Dedifferentiated amniotic fluid mesenchymal stem cell (primary cell): Measurements from ENCODE around the gene C12orf75.
"Not testable (repeated sequence)": the region's sequence is repeated elsewhere in the genome, so short reads cannot be mapped to it uniquely, and the experiment has no call there.

Experiments
- DNase-seq: peaks from one replicate; pipeline ENCODE4 v3.0.0-alpha.2; 2016; ENCODE audit errors: extremely low spot score

Gene C12orf75

DNA sequence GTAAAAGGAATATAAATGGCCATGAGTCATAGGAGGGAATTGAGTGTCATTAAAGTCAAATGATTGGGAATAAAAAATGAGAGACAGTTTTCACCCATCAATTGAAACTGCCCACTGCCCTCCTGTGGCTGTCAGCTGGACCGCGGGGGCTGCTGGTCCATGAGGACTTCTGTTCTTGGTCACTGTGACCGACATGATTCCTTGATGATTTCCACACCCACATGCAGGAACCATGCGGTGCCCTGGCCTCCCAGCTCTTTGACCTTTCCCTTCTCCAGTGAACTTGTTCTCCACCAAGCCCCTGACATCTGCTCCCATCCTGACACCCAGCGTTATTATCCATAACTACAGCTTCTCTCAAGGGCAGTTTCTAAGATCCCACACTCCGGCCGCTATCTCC lies 48.4 kb downstream of the C12orf75 start:
- DNase-seq = no peak

- DNase-seq = peak; percentile 87
Observed at GRCh38 chr12:105382771-105383622, 52.5 kb downstream of the C12orf75 start.

DNA sequence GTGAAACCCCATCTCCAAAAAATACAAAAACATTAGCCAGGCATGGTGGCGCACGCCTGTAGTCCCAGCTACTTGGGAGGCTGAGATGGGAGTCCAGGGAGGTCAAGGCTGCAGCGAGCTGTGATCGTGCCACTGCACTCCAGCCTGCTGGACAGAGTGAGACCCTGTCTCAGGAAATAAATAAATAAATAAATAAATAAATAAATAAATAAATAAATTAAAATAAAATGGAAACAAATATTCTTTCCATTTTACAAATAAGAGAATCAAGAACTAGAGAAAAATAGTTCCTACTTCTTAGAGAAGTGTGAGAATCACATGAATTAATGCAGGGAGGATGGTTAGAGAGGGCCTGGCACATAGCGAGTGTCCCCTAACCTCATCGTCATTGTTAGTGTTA lies 53.7 kb downstream of the C12orf75 start:
- no peak for DNase-seq

GRCh38 chr12:105384916-105385535 lies 54.5 kb downstream of the C12orf75 start:
- peak; percentile 19 for DNase-seq

DNA sequence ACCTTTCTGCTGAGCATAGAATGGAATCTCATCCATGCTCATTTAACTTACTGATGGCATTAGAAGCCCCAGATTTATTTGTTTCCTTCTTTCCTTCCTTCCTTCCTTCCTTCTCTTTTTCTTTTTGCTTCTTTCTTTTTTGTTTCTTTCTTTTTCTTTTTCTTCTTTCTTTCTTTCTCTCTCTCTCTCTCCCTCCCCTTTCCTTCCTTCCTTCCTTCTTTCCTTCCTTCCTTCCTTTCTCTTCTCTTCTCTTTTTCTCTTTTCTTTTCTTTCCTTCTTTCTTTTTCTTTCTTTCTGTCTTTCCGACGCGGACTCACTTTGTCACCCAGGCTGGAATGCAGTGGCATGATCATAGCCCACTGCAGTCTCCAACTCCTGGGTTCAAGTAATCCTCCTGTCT lies 55.9 kb downstream of the C12orf75 start:
- DNase-seq = no peak

DNA sequence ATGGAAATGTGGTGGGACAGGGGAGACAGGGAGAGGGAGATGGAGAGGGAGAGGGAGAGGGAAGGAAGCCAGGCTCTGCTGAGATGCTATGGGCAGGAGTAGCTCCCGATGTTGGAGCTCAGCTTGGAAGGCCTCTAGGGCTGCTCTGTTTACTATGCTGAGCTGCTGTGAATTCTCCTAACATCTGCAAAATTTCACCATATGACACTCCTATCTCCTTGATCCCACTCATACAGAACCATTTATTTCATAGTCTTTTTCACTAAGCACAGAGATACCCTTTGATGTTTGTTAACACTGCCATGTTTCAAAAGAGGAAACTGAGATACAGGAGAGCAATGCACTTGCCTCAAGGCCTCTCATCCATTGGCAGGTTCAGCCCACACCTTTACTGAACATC lies 60.7 kb downstream of the C12orf75 start:
- DNase-seq = no peak

DNA sequence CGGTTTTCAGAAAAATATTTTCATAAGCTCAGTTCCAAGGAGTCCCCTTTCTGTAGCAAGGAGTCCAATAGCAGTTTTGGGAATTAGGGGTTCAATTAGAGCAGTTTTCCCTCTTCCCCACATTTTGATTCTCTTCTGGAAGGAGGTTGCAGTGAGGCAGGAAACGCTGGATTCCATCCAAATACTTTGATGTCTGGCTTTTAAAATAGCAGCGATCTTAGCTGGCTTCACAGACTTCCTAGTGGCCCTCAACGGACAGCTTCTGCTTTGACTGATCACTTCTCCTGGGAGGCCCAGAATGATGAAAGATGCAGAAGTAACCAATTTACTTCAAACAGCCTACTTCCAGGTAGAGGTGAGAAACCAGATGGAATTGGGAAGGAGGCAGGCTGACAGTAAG lies 63.1 kb downstream of the C12orf75 start:
- no peak for DNase-seq

GRCh38 chr12:105396024-105396423 lies 65.5 kb downstream of the C12orf75 start:
- no peak for DNase-seq

DNA sequence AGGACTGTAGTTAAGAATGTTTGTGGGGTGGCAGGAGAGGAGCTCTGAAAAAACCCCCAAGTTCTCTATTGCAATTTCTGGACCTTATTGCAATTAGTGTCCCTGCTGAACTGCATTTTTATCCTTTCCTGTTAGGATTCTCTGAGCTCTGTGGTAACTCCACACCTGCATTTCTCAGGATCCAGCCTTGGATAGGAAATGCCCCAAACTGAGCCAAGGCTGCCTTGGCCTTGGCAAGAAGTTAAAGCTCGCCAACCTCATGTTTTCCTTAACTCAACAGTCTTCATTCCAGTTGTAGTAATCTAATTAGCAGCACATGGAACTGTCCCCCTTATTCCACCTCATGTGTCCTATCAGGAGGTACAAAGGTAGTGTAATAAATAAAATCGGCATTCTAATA lies 66.5 kb downstream of the C12orf75 start:
- no peak for DNase-seq

GRCh38 chr12:105398930-105399329 lies 68.4 kb downstream of the C12orf75 start:
- DNase-seq = no peak

DNA sequence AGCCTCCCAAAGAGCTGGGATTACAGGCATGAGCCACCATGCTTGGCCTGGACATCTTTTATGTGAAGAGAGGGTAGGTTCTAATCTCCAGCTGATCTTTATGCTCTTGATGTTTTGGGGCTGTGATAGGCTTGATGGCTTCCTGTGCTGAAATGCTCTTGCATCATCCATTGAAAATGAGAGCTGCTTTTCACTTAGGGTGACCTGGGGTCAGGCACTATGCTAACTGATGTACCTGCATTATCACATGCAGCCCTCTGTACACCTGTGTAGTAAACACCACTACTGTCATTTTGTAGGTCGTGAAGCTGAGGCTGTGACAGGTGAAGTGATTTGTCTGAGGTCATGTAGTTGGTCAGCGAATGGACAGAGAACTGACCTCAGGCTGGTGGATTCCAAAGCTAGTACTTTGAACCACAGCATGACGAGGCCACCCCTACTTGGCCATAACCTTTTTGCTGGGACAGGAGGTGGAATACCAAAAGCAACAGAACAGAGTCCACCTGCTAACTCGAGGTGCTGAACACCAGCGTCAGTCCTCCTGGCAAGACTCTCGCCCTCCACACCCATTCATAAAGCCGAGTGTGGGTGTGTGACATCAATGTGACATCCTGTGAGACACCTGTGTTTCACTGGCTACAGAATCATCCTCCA lies 69.1 kb downstream of the C12orf75 start:
- DNase-seq = no peak

GRCh38 chr12:105400227-105400626 lies 69.7 kb downstream of the C12orf75 start:
- no peak for DNase-seq

- no peak for DNase-seq
Observed at GRCh38 chr12:105401198-105401597, 70.7 kb downstream of the C12orf75 start.

DNA sequence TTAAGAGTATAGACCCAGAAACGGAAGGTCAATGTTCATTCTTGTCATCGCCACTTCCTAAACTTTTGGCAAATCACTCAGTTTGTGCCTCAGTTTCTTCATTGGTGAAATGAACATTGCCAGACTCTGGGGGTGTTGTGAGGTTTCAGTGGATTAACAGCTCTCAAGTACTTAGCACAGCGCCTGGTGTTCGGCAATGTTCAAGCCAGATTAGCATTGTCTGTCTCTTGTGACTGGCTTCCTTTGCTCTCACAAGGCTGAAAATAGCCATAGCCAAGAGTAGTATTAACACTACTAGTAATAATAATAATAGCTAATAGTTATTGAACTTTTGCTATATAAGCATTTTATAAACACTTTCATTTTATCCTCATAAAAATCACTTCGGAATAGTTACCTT lies 71.9 kb downstream of the C12orf75 start:
- DNase-seq = no peak

- DNase-seq = no peak
Observed at GRCh38 chr12:105403095-105403494, 72.6 kb downstream of the C12orf75 start.

DNA sequence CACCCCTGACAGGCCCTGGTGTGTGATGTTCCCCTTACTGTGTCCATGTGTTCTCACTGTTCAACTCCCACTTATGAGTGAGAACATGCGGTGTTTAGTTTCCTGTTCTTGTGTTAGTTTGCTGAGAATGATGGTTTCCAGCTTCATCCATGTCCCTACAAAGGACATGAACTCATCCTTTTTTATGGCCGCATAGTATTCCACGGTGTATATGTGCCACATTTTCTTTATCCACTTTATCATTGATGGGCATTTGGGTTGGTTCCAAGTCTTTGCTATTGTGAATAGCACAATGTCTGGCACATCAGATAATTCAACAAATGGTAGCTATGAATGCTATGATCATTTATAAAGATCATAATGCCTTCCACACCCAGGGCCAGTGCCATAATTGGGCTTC lies 73.6 kb downstream of the C12orf75 start:
- not testable (repeated sequence) for DNase-seq

DNA sequence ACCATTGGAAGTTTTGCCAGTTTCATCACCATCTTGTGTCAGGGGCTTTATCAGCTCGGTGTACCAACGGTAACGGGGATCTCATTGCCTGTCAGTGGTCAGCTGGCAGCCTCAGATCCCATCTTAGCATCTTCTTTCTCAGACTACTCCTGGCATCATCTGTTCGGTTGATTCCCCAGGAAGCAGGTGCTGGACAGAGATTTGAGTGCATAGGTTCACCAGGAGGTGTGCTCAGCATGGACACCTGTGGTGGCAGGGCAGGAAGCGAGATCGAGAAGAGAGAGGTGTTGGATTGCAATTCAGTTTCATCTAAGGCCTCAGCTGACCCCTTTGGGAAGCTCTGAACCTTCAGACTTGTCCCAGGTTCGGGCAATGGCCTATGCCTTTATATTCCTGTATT lies 76.0 kb downstream of the C12orf75 start:
- DNase-seq = no peak

DNA sequence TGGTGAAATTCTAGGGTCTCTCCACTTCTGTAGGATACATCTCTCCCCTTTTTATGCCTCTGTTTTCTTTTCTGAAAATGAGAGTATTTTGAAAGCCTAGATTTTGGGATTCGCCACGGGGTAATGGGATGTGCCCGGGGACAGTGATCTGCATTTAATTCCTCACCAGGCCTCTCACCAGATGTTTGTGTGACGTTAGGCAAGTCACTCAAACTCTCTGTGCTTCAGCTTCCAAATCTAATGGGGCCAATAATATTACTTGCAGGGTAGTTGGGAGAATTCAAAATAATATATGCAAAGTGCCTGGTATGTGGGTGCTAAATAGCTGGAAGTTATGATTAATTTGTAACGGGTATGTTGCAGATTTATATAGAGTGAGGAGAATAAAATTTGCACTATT lies 78.8 kb downstream of the C12orf75 start:
- no peak for DNase-seq

DNA sequence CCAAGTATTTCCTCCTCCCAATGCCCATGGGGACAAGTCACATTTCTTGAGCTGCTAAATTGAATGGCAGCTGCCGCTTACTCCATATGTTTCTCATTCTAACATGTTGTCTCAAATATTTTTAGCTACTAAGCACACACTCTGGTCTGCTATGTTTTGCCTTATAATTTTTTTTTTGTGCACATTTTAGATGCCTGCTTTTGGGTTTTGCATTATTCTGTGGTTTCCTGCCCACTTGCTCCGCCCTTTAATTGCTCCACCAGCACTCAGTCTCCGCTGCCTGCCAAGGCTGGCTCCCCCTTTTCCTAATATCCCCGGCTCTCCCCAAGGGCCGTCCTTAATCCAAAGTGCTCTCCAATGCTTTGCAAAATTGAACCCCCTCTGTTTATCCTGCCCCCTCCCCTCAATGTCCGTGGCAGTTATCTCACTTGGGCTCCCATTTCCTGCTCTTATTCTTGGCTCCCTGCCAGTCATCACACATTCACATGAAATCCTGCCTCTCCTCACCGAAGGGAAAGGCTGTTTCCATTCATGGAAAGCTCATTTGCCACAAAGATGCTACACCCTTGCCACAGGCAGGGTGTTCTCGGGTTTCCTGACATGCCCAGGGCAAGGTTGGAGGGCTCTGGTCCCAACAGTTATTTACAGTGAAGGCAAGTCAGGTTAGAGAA lies 79.4 kb downstream of the C12orf75 start:
- DNase-seq = peak; percentile 61

DNA sequence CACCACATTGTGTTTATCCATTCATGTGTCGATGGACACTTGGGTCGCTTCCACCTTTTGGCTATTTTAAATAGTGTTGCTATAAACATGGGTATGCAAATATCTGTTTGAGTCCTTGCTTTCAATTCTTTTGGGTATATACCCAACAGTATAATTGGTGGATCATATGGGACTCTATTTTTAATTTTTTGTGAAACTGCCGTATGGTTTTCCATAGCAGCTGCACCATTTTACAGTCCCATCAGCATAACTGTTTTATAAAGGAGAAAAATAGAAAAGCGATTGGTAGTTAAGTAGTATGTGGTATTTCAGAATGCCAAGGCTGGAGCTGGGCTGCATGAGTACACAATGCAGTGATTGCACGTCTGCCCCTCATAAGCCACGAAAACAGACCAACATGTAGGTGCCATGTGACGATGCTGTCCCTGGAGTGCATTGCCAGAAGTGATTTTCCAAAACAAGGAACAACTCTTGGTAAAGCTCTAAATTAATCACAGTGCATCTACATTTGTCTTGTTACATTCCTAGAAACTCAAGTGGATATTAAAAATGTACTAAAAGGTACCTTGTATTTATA lies 83.5 kb downstream of the C12orf75 start:
- no peak for DNase-seq

DNA sequence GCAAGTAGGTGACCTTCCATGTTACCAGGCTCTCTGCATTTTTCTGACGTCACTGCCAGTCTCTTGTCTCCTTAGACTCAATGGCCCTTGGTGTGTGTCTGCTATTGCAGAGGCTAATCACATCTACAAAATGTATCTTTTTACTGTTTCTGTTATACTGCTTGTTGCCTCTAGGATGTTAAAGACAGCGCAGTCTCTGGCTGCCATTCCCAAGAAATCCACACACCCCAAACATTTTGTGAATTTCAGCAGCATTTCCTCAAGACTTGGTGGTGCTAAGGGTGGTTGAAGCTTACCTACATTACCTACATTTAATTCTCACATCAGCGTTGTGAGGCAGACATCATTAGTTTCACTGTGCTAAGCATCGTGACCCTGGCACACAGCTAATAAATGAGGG lies 87.2 kb downstream of the C12orf75 start:
- no peak for DNase-seq

DNA sequence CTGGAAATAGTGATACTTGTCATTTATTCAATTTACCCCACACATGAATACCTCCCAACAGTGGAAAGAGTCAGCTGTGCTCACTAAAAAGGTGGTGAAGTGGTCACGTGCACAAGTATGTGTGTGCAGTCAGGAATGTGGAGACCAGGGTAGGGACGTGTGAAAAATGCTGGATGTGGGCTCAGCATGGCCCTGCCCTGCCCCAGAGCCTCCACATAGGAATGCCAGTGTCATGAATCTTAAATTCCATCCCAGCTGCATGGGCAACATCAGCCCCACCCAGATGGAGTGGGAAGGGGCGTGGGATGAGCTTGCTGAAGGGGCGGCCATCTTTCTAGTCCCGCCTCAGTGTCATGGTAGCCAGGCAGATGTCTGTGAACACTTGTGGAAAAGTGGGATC lies 87.7 kb downstream of the C12orf75 start:
- peak; percentile 90 for DNase-seq
